Activated CD4-positive, alpha-beta memory T cell treated with anti-CD3 and anti-CD28 coated beads for 36 hours (primary cell): Measurements from ENCODE around the gene CUX1. TPM values are rescaled to one million over a fixed set of nuclear protein-coding genes. Genes with fewer than 3 reads are reported as not detected.
"Not testable (repeated sequence)": the region's sequence is repeated elsewhere in the genome, so short reads cannot be mapped to it uniquely, and the experiment has no call there.

Experiments used
- CTCF ChIA-PET: fragments of 350-600 bp; sonication (Branson Sonifier 250); formaldehyde crosslinking; loops from one replicate; lab custom pipeline; 2021; ENCODE audit warnings: antibody characterized with exemption, inconsistent platforms; lab: Charles Lee
- POLR2A ChIA-PET: fragments of 350-600 bp; sonication (Branson Sonifier 250); formaldehyde crosslinking; loops from one replicate; lab custom pipeline; 2021; ENCODE audit warnings: antibody characterized with exemption; lab: Charles Lee
- DNase-seq: peaks from one replicate; pipeline ENCODE4 v3.0.0-alpha.2; 2020
- H3K27ac Mint-ChIP-seq: one replicate; pipeline ENCODE4 v1.8.0; 2021; ENCODE audit warnings: mixed read lengths
- H3K27me3 Mint-ChIP-seq: one replicate; pipeline ENCODE4 v1.8.0; 2021; ENCODE audit warnings: mixed read lengths
- H3K36me3 Mint-ChIP-seq: one replicate; pipeline ENCODE4 v1.8.0; 2021; ENCODE audit warnings: mixed read lengths
- H3K4me1 Mint-ChIP-seq: one replicate; pipeline ENCODE4 v1.8.0; 2021; ENCODE audit warnings: low read depth, mixed read lengths
- H3K4me3 Mint-ChIP-seq: one replicate; pipeline ENCODE4 v1.8.0; 2021; ENCODE audit warnings: mild to moderate bottlenecking, mixed read lengths
- H3K9me3 Mint-ChIP-seq: one replicate; pipeline ENCODE4 v1.8.0; 2021; ENCODE audit warnings: mixed read lengths
- intact Hi-C: fragments of 100-400 bp; cut with micrococcal nuclease; formaldehyde crosslinking; loops from one replicate; pipeline ENCODE4 v1.15.1; 2023
- total RNA-seq, 2 experiments: library from RNA; stranded (reverse); gene quantifications; one replicate each; pipeline ENCODE4 v1.2.3, GENCODE V29; 2021

CUX1 gene
- total RNA-seq, 2 experiments from 2014 or later, result 25.1 TPM

DNA sequence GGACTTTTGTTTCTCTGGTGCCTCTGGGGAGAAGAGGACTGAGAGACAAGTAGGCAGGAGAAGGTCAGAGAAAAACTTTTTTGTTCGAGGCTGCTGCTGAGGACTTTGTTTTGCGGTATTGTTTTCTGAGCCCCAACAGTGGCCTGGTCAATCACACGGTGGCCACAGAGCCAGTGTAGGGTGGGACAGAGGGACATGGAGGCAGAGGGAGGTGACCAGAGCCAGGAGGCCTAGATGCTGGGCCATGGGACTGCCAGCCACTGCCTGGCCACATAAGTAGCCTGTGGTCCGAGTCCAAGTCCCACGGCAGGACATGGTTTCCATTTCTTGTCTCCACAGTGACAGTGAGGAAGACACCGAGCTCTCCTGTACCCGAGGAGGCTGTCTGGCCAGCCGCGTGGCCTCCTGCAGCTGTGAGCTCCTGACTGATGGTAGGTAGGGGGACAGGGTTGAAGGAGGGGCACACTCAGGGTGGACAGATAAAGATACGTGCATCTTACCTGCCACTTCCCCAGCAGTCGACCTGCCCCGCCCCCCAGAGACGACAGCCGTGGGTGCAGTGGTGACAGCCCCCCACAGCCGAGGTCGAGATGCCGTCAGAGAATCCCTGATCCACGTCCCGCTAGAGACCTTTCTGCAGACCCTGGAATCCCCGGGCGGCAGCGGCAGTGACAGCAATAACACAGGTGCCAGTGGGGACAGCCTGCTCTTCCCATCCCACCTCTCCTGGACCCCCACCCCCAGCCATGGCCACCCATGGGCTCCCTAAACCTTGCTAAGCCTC lies 496.8 kb downstream of the CUX1 start:
- Mint-ChIP-seq H3K4me1 (no peaks in the 10 kb centered on the region), H3K36me3 (no peaks in the 10 kb centered on the region), H3K9me3 (no peaks in the 10 kb centered on the region), H3K27ac (no peak overlapping the region), H3K27me3 (no peaks in the 10 kb centered on the region), H3K4me3 (no peak overlapping the region)
- ChIA-PET CTCF (no interaction called here), POLR2A (no interaction called here)
- intact Hi-C loops, result no loop called here
- DNase-seq, result no peak

DNA sequence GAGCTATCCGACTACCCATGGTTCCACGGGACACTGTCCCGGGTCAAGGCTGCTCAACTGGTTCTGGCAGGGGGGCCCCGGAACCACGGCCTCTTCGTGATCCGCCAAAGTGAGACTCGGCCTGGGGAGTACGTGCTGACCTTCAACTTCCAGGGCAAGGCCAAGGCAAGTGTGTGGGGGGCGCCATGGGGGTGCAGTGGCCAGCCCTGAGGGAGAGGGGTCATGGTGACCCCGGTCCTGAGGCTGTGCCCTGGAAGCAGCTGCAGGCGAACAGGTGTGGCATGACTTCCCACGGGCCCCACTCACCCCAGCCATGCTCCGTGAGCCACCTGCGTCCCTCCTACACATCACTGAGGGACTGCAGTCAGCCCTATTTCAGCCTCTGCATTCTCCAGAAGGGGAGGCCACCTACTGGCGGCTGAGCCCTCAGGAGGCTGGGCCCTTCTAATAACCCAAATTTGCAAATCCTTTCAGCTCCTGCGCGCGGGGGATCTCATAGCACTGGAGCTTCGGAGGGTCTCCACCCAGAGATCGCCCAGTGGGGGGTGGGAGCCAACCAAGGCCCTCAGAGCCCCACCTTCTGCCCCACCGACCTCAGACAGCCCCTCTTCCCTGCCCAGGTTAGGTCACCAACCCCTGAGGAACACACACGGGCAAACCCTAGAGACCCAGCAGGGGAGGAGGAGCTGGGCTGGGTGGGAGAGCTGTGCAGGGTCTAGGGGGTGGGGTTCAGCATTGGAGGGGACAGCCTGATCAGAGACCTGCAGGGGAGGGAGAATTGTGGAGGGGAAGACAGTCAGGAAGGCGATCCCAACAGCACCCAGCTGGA lies 500.0 kb downstream of the CUX1 start:
- intact Hi-C loops, result no loop called here
- Mint-ChIP-seq H3K27me3 (peaks cover 7% of the 10 kb centered on the region), H3K4me3 (no peak overlapping the region), H3K27ac (no peak overlapping the region), H3K4me1 (no peaks in the 10 kb centered on the region), H3K9me3 (no peaks in the 10 kb centered on the region), H3K36me3 (no peaks in the 10 kb centered on the region)
- POLR2A ChIA-PET, result no interaction called here
- DNase-seq, result no peak
- CTCF ChIA-PET, result no interaction called here

DNA sequence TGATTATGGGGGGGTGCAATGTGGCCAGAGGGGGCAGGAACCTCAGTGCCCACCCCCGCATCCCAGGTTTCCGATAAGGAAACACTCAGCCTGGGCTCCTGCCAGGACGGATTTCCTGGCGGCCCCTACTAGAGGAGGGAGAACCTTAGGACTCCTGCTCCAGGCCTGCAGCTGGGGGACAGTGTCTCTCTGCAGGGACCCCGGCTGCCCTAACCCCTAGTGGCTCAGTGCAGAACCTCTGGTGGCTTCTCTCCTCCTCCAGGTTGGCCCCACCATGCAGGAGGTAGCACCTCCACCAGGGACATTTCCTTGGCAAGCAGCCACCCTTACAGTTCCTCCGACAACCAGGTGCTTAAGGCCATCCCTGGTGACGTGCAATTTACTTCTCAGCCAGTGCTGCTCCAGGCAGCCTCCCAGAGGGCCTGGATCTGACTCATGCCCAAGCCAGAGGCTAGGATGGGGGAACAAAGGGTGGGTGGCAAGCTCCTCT lies 501.1 kb downstream of the CUX1 start:
- no peaks in the 10 kb centered on the region for H3K4me1 Mint-ChIP-seq
- no peaks in the 10 kb centered on the region for H3K9me3 Mint-ChIP-seq
- ChIA-PET CTCF (interaction anchor here (0.6 kb wide), 1 partner anchor 18 kb away, joined by 3 read pairs; no protein-coding TSS in a partner anchor), POLR2A (no interaction called here)
- H3K4me3 Mint-ChIP-seq, result no peak overlapping the region
- intact Hi-C loops, result no loop called here
- no peak overlapping the region for H3K27ac Mint-ChIP-seq
- no peaks in the 10 kb centered on the region for H3K36me3 Mint-ChIP-seq
- DNase-seq, result no peak
- peaks cover 13% of the 10 kb centered on the region for H3K27me3 Mint-ChIP-seq

DNA sequence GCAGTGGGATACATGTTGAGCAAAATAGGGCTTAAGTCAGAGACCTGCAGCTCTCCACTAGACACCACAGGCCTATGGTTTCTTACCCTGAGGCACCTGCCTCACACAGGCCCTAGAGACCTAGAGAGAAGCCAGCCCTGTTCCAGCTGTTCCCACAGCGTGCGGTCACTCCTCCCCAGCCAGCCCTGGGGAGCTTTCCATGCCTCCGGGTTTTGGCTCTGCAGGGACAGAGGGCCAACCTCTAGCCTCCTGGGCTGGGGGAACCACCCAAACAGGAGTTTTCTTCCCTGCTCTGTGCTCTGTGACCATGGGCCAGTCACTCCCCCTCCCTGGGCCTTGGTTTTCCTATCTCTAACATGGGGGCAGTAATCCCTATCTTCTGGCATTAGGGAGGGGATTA lies 502.2 kb downstream of the CUX1 start:
- H3K36me3 Mint-ChIP-seq, result no peaks in the 10 kb centered on the region
- intact Hi-C loops, result no loop called here
- no peak for DNase-seq
- H3K4me3 Mint-ChIP-seq, result no peak overlapping the region
- CTCF ChIA-PET, result no interaction called here
- no peaks in the 10 kb centered on the region for H3K9me3 Mint-ChIP-seq
- H3K27me3 Mint-ChIP-seq, result peaks cover 13% of the 10 kb centered on the region
- POLR2A ChIA-PET, result interaction anchor here (0.6 kb wide), 2 partner anchors 8 to 268 kb away, joined by 3 to 7 read pairs; no protein-coding TSS in a partner anchor
- H3K27ac Mint-ChIP-seq, result no peak overlapping the region
- no peaks in the 10 kb centered on the region for H3K4me1 Mint-ChIP-seq

DNA sequence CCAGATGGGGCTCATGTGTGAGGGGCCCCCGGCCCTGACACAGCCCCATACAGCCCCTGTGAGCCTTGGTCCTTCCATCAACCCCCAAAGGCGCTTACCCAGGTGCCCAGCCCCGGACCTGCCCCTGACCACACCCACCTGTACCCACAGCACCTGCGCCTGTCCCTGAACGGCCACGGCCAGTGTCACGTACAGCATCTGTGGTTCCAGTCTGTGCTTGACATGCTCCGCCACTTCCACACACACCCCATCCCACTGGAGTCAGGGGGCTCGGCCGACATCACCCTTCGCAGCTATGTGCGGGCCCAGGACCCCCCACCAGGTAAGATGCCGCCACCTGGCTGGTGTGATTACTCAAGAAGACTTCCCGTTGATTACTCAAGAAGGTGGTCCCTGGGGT lies 502.8 kb downstream of the CUX1 start:
- intact Hi-C loops, result no loop called here
- H3K27me3 Mint-ChIP-seq, result peaks cover 13% of the 10 kb centered on the region
- no peaks in the 10 kb centered on the region for H3K4me1 Mint-ChIP-seq
- H3K9me3 Mint-ChIP-seq, result no peaks in the 10 kb centered on the region
- no peak overlapping the region for H3K27ac Mint-ChIP-seq
- no peak for DNase-seq
- POLR2A ChIA-PET, result interaction anchor here (0.6 kb wide), 2 partner anchors 8 to 269 kb away, joined by 3 to 7 read pairs; no protein-coding TSS in a partner anchor
- CTCF ChIA-PET, result no interaction called here
- H3K4me3 Mint-ChIP-seq, result no peak overlapping the region
- no peaks in the 10 kb centered on the region for H3K36me3 Mint-ChIP-seq

- H3K4me1 Mint-ChIP-seq, result no peaks in the 10 kb centered on the region
- H3K27me3 Mint-ChIP-seq, result peaks cover 13% of the 10 kb centered on the region
- H3K9me3 Mint-ChIP-seq, result no peaks in the 10 kb centered on the region
- ChIA-PET POLR2A (no interaction called here), CTCF (interaction anchor here (0.6 to 0.7 kb wide), 2 partner anchors 14 to 778 kb away, joined by 3 read pairs; no protein-coding TSS in a partner anchor)
- intact Hi-C loops, result no loop called here
- no peak for DNase-seq
- no peaks in the 10 kb centered on the region for H3K36me3 Mint-ChIP-seq
- H3K4me3 Mint-ChIP-seq, result no peak overlapping the region
- H3K27ac Mint-ChIP-seq, result no peak overlapping the region
Observed at GRCh38 chr7:102320601-102321350, 503.4 kb downstream of the CUX1 start.

DNA sequence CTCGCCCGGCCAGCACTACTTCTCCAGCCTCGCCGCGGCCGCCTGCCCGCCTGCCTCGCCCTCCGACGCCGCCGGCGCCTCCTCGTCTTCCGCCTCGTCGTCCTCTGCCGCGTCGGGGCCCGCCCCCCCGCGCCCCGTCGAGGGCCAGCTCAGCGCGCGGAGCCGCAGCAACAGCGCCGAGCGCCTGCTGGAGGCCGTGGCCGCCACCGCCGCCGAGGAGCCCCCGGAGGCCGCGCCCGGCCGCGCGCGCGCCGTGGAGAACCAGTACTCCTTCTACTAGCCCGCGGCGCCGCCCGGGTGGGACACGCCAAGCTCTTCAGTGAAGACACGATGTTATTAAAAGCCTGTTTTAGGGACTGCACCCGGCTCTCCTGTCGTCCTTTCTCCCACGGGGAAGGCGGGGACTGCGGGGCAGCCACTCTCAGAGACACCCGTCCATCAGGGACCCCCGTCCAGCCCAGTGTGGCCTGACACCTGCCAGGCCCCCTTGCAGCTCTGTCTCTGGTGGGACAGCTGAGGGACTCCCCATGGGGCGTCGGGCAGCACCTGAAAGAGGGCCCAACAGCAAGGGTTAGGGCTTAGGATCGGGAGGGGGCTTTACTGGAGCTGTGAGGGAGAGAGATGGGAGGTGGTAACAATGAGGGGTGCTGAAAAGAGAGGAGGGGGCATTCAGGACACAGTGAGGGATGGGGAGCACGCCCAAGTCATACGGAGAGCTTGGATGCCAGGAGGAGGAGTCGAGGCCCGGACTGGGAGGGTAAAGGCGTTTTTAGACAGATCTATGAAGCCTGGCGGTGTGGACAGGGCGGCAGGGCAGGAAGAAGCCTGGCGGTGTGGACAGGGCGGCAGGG lies 504.1 kb downstream of the CUX1 start:
- Mint-ChIP-seq H3K36me3 (no peaks in the 10 kb centered on the region), H3K4me1 (no peaks in the 10 kb centered on the region), H3K9me3 (no peaks in the 10 kb centered on the region), H3K4me3 (no peak overlapping the region), H3K27me3 (peaks cover 13% of the 10 kb centered on the region), H3K27ac (no peak overlapping the region)
- ChIA-PET POLR2A (no interaction called here), CTCF (interaction anchor here (0.6 to 0.7 kb wide), 2 partner anchors 15 to 778 kb away, joined by 3 read pairs; no protein-coding TSS in a partner anchor)
- DNase-seq, result peak; percentile 21
- intact Hi-C loops, result no loop called here

DNA sequence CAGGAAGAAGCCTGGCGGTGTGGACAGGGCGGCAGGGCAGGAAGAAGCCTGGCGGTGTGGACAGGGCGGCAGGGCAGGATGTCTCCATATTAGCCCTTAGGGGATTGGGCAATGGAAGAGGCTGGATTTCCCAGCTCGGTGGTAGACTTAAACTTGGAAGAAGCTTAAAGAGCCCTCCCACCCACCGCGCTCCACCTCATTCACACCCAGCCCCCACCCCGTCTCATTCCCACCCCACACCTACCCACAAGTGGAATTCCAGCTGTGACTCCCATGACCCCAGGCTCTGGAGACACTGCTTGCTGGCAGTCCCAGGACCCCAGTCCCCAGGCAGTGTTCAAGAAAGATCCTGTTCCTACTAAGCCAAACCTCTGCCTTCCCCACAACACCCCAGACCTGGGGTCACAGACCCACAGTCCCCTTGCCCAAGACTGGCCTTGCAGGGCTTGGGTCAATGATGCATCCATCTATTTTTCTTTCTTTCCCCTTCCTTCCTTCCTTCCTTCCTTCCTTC lies 504.8 kb downstream of the CUX1 start:
- ChIA-PET POLR2A (no interaction called here), CTCF (no interaction called here)
- no peak for DNase-seq
- Mint-ChIP-seq H3K4me1 (no peaks in the 10 kb centered on the region), H3K9me3 (no peaks in the 10 kb centered on the region), H3K4me3 (no peak overlapping the region), H3K36me3 (no peaks in the 10 kb centered on the region), H3K27ac (no peak overlapping the region), H3K27me3 (peaks cover 14% of the 10 kb centered on the region)
- intact Hi-C loops, result no loop called here

GRCh38 chr7:102323914-102324195 lies 506.4 kb downstream of the CUX1 start:
- ChIA-PET CTCF (no interaction called here), POLR2A (no interaction called here)
- no peak overlapping the region for H3K4me3 Mint-ChIP-seq
- H3K27me3 Mint-ChIP-seq, result peaks cover 20% of the 10 kb centered on the region
- DNase-seq, result no peak
- H3K9me3 Mint-ChIP-seq, result no peaks in the 10 kb centered on the region
- H3K36me3 Mint-ChIP-seq, result no peaks in the 10 kb centered on the region
- H3K27ac Mint-ChIP-seq, result no peak overlapping the region
- intact Hi-C loops, result no loop called here
- no peaks in the 10 kb centered on the region for H3K4me1 Mint-ChIP-seq

GRCh38 chr7:102325106-102325505 lies 507.7 kb downstream of the CUX1 start:
- intact Hi-C loops, H3K9me3 Mint-ChIP-seq, H3K4me1 Mint-ChIP-seq, H3K36me3 Mint-ChIP-seq, CTCF ChIA-PET, H3K27ac Mint-ChIP-seq, POLR2A ChIA-PET, H3K4me3 Mint-ChIP-seq, DNase-seq: not testable (repeated sequence)
- H3K27me3 Mint-ChIP-seq, result peaks cover 20% of the 10 kb centered on the region

- Mint-ChIP-seq H3K27me3 (peaks cover 17% of the 10 kb centered on the region), H3K4me3 (no peak overlapping the region), H3K9me3 (no peaks in the 10 kb centered on the region), H3K4me1 (no peaks in the 10 kb centered on the region), H3K36me3 (no peaks in the 10 kb centered on the region), H3K27ac (no peak overlapping the region)
- ChIA-PET POLR2A (no interaction called here), CTCF (no interaction called here)
- intact Hi-C loops, result no loop called here
- DNase-seq, result no peak
Observed at GRCh38 chr7:102326157-102326889, 508.9 kb downstream of the CUX1 start.
